ENCODE measurements around the gene KLHL41.

GRCh38 chr2:169493360-169493759 lies 16.1 kb upstream of the KLHL41 start:
- TF ChIP-seq CTCF (conservative IDR thresholded peaks at IDR 0.05; ENCODE audit: low read depth, low read length) (no peak), EZH2phosphoT487 (IDR thresholded peaks at IDR 0.05; ENCODE audit: borderline replicate concordance, low read length) (no peak), EZH2 (IDR thresholded peaks at IDR 0.05; ENCODE audit: low read length, unreplicated experiment) (no peak)
